HG03095 (cell line): ENCODE data around the gene CWC22.

Experiments used
- ATAC-seq: cut with Tn5 transposase; IDR thresholded peaks from one replicate; pipeline ENCODE4 v1.9.1; 2021; ENCODE audit warnings: moderate library complexity; ENCODE audit not compliant: unreplicated experiment

Gene CWC22

DNA sequence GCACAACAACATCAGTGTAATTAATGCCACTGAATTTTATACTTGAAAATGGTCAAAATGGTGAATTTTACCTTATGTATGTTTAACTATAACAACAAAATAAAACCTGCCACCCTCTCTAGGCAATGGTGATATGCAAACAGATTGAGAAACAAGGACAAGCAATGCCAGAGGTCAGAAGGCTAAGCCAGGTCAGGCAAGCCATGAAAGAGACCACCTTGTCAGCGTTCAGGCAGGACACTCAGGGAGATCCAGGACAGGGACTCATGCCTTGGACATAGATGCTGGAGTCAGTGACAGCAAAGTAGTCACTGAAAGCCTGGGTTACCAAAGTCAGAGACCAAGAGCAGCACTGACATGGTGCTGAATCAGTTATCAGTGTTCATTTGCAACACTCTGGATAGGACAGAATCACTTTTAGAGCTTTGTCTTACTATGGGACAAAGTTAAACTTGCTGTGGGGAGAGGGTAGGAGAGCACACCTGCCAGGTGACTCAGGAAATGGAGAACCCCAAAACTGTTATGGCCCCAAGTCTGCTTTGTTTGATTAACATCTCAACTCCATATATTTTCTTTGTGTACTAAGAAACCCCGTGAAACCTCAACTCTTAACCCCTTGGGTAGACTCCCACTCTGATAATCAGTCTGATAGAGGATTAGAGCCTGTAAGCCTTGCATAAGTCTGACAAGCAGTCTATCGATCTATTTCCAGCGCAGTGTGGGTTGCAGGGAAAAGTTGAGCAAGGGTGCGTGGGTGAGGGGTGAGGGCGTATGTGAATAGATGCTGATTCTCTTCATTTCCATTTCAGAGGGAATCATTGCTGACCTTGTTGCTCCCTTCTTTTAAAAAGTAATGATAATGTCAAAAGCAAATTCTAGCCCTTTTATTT is 97.0 kb downstream of the CWC22 start:
- no peak for ATAC-seq

DNA sequence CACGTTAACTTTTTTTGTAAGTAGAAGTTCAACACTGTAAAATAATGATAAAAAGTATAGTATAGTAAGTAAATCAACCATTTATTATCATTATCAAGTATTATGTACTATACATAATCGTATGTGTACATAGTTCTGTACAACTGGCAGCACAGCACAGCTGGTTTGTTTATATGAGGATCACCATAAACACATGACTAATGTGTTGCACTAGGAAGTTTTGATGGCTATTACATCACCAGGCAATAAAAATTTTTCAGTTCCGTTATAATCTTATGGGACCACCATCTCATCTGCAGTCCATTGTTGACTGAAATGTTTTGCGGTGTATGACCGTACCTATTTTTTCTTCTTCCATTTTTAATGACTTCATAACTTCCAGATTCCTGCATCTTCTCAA is 106.4 kb downstream of the CWC22 start:
- no peak for ATAC-seq

DNA sequence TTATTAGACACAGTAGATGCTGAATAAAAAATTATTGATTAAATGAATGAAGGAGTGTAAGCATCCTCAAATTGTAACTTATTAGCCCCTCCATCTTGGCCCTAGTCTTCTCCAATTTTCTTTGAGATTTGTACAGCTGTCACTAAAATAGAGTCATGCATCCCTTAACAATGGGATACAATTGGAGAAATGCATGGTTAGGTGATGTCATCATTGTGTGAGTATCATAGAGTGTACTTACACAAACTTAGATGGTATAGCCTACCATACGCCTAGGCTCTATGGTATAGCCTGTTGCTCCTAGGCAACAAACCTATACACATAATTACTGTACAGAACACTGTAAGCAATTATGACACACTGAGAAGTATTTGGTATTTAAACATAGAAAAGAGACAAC is 107.4 kb downstream of the CWC22 start:
- ATAC-seq, result no peak

DNA sequence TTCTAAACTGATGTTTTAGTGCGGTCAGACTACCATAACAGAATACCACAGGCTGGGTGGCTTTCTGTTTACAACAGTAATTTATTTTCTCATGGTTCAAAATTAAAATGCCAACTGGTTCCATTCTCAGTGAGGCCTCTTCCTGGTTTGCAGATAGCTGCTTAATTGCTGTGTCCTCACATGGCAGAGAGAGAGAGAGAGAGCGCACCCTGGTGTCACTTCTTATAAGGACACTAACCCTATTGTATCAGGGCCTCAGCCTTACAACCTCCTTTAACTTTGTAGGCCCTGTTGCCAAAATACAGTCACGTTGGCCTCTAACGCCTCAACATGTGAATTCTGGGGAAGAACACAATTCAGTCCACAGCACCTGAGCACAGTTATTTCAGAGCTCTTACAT is 108.2 kb downstream of the CWC22 start:
- peak; percentile 77 for ATAC-seq
